ENCODE measurements around the gene CPNE1.

The CPNE1 gene

GRCh38 chr20:35599776-35600120 lies 65.0 kb downstream of the CPNE1 start:
- H3K9ac ChIP-seq (ENCODE audit: low read depth, low read length, poor library complexity, severe bottlenecking), result no peak overlapping the region
- TF ChIP-seq CTCF (conservative IDR thresholded peaks at IDR 0.05; ENCODE audit: low read length), result no peak
- TF ChIP-seq EZH2phosphoT487 (IDR thresholded peaks at IDR 0.05; ENCODE audit: borderline replicate concordance), result no peak
- H3F3A ChIP-seq (ENCODE audit: low read depth), result no peaks in the 10 kb centered on the region
- no peak overlapping the region for H2AFZ ChIP-seq (ENCODE audit: low read length)
- H3K27me3 ChIP-seq (ENCODE audit: insufficient read depth, low read length, poor library complexity, severe bottlenecking), result no peaks in the 10 kb centered on the region
- no peaks in the 10 kb centered on the region for H3K36me3 ChIP-seq (ENCODE audit: insufficient read depth, low read length)
- H3K4me1 ChIP-seq (ENCODE audit: insufficient read depth, low read length, poor library complexity, severe bottlenecking), result no peaks in the 10 kb centered on the region
- no peak overlapping the region for H3K4me3 ChIP-seq (ENCODE audit: low read length, poor library complexity, severe bottlenecking)
- H3K9me2 ChIP-seq (replicated peaks; ENCODE audit: low read depth, low read length), result no peaks in the 10 kb centered on the region
- H4K20me1 ChIP-seq (ENCODE audit: insufficient read depth, low read length, poor library complexity, severe bottlenecking), result no peaks in the 10 kb centered on the region
- H3K79me2 ChIP-seq (ENCODE audit: insufficient read depth, low read length), result no peaks in the 10 kb centered on the region
- no peaks in the 10 kb centered on the region for H3K9me3 ChIP-seq (ENCODE audit: insufficient read depth, low read depth, low read length)
- no peak overlapping the region for H3K4me2 ChIP-seq (ENCODE audit: low read depth, low read length, poor library complexity, severe bottlenecking)

GRCh38 chr20:35598899-35599775 lies 65.6 kb downstream of the CPNE1 start:
- Histone ChIP-seq H3K4me2 (ENCODE audit: low read depth, low read length, poor library complexity, severe bottlenecking) (no peak overlapping the region), H3F3A (ENCODE audit: low read depth) (no peaks in the 10 kb centered on the region), H3K27me3 (ENCODE audit: insufficient read depth, low read length, poor library complexity, severe bottlenecking) (no peaks in the 10 kb centered on the region), H2AFZ (ENCODE audit: low read length) (no peak overlapping the region), H3K9me2 (replicated peaks; ENCODE audit: low read depth, low read length) (no peaks in the 10 kb centered on the region), H3K4me3 (ENCODE audit: low read length, poor library complexity, severe bottlenecking) (no peak overlapping the region), H3K36me3 (ENCODE audit: insufficient read depth, low read length) (no peaks in the 10 kb centered on the region), H3K79me2 (ENCODE audit: insufficient read depth, low read length) (no peaks in the 10 kb centered on the region), H3K9ac (ENCODE audit: low read depth, low read length, poor library complexity, severe bottlenecking) (no peak overlapping the region), H3K4me1 (ENCODE audit: insufficient read depth, low read length, poor library complexity, severe bottlenecking) (no peaks in the 10 kb centered on the region), H3K9me3 (ENCODE audit: insufficient read depth, low read depth, low read length) (no peaks in the 10 kb centered on the region), H4K20me1 (ENCODE audit: insufficient read depth, low read length, poor library complexity, severe bottlenecking) (no peaks in the 10 kb centered on the region)
- TF ChIP-seq CTCF (conservative IDR thresholded peaks at IDR 0.05; ENCODE audit: low read length) (no peak), EZH2phosphoT487 (IDR thresholded peaks at IDR 0.05; ENCODE audit: borderline replicate concordance) (no peak)

- no peaks in the 10 kb centered on the region for H3K27me3 ChIP-seq (ENCODE audit: insufficient read depth, low read length, poor library complexity, severe bottlenecking)
- no peak overlapping the region for H2AFZ ChIP-seq (ENCODE audit: low read length)
- no peaks in the 10 kb centered on the region for H3F3A ChIP-seq (ENCODE audit: low read depth)
- no peaks in the 10 kb centered on the region for H4K20me1 ChIP-seq (ENCODE audit: insufficient read depth, low read length, poor library complexity, severe bottlenecking)
- H3K4me2 ChIP-seq (ENCODE audit: low read depth, low read length, poor library complexity, severe bottlenecking), result no peak overlapping the region
- no peaks in the 10 kb centered on the region for H3K9me2 ChIP-seq (replicated peaks; ENCODE audit: low read depth, low read length)
- TF ChIP-seq EZH2phosphoT487 (IDR thresholded peaks at IDR 0.05; ENCODE audit: borderline replicate concordance), result no peak
- no peak overlapping the region for H3K9ac ChIP-seq (ENCODE audit: low read depth, low read length, poor library complexity, severe bottlenecking)
- H3K79me2 ChIP-seq (ENCODE audit: insufficient read depth, low read length), result no peaks in the 10 kb centered on the region
- no peaks in the 10 kb centered on the region for H3K4me1 ChIP-seq (ENCODE audit: insufficient read depth, low read length, poor library complexity, severe bottlenecking)
- no peaks in the 10 kb centered on the region for H3K9me3 ChIP-seq (ENCODE audit: insufficient read depth, low read depth, low read length)
- no peaks in the 10 kb centered on the region for H3K36me3 ChIP-seq (ENCODE audit: insufficient read depth, low read length)
- no peak overlapping the region for H3K4me3 ChIP-seq (ENCODE audit: low read length, poor library complexity, severe bottlenecking)
Observed at GRCh38 chr20:35598476-35598875, 66.2 kb downstream of the CPNE1 start.

- Histone ChIP-seq H3K4me3 (ENCODE audit: low read length, poor library complexity, severe bottlenecking) (no peak overlapping the region), H4K20me1 (ENCODE audit: insufficient read depth, low read length, poor library complexity, severe bottlenecking) (no peaks in the 10 kb centered on the region), H3K36me3 (ENCODE audit: insufficient read depth, low read length) (no peaks in the 10 kb centered on the region), H2AFZ (ENCODE audit: low read length) (no peak overlapping the region), H3K9me2 (replicated peaks; ENCODE audit: low read depth, low read length) (no peaks in the 10 kb centered on the region), H3K27me3 (ENCODE audit: insufficient read depth, low read length, poor library complexity, severe bottlenecking) (no peaks in the 10 kb centered on the region), H3K4me1 (ENCODE audit: insufficient read depth, low read length, poor library complexity, severe bottlenecking) (no peaks in the 10 kb centered on the region), H3K9ac (ENCODE audit: low read depth, low read length, poor library complexity, severe bottlenecking) (no peak overlapping the region), H3K4me2 (ENCODE audit: low read depth, low read length, poor library complexity, severe bottlenecking) (no peak overlapping the region), H3K9me3 (ENCODE audit: insufficient read depth, low read depth, low read length) (no peaks in the 10 kb centered on the region), H3F3A (ENCODE audit: low read depth) (no peaks in the 10 kb centered on the region), H3K79me2 (ENCODE audit: insufficient read depth, low read length) (no peaks in the 10 kb centered on the region)
- no peak for TF ChIP-seq CTCF (conservative IDR thresholded peaks at IDR 0.05; ENCODE audit: low read length)
- TF ChIP-seq EZH2phosphoT487 (IDR thresholded peaks at IDR 0.05; ENCODE audit: borderline replicate concordance), result no peak
Observed at GRCh38 chr20:35597186-35597585, 67.5 kb downstream of the CPNE1 start.
